ENCODE measurements around the gene SNCB. TPM values are rescaled to one million over a fixed set of nuclear protein-coding genes. Genes with fewer than 3 reads are reported as not detected.

The SNCB gene
- total RNA-seq, 2 donors from 2014 or later, result not detected

DNA sequence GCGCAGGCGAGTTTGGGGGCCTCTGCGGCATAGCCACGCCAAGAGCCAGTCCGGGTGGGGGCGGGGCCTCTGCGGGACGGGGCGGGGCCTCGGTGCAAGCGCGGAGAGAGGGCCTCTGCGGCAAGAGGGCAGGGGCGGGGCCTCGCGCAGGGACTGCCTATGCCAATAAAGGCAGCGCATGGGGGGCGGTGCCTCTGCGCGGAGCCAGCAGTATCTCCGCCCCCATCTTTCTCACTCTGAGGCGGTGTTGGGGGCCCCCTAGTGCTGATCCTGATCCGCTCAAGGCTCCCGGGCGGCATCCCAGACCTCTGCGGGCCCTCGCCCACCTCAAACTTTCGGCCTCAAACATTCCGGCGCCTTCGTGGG is 11.1 kb downstream of the SNCB start:
- DNase-seq (ENCODE audit: low spot score) (peak; percentile 85), ATAC-seq (peak; percentile 91 to 95)
- H3K27me3 Mint-ChIP-seq, result peaks cover 26 to 28% of the 10 kb centered on the region in 2 donors
- H3K9me3 Mint-ChIP-seq, result no peaks in the 10 kb centered on the region
- peaks cover 7 to 12% of the 10 kb centered on the region in 2 donors for H3K4me1 Mint-ChIP-seq (ENCODE audit: low read depth in 2 of 2)
- H3K27ac Mint-ChIP-seq, result no peak overlapping the region
- no peaks in the 10 kb centered on the region for H3K36me3 Mint-ChIP-seq
- no peak overlapping the region for H3K4me3 Mint-ChIP-seq

DNA sequence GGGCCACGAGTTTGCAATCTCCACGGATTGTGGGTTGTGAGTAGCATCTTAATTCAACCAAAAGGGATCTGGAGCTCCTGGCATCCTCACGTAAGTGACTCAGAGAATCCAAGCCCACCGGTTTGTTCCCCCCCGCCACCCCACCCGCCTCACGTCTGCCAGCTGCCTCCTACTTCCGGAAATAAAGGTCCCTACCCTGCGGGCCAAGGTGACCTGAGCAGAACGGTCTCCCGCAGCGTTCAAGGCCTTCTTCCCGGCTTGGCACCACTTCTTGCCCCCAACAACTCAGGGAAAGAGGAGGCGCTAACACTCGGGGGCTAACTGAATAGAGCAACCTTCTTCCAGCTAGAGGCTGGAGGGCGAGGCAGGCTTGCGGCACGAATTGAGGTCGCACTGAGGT is 11.6 kb downstream of the SNCB start:
- Mint-ChIP-seq H3K27me3 (peaks cover 26 to 29% of the 10 kb centered on the region in 2 donors), H3K4me1 (ENCODE audit: low read depth in 2 of 2) (peaks cover 7 to 12% of the 10 kb centered on the region in 2 donors), H3K36me3 (no peaks in the 10 kb centered on the region), H3K4me3 (no peak overlapping the region), H3K9me3 (no peaks in the 10 kb centered on the region), H3K27ac (no peak overlapping the region)
- DNase-seq (ENCODE audit: low spot score) (no peak), ATAC-seq (no peak)

DNA sequence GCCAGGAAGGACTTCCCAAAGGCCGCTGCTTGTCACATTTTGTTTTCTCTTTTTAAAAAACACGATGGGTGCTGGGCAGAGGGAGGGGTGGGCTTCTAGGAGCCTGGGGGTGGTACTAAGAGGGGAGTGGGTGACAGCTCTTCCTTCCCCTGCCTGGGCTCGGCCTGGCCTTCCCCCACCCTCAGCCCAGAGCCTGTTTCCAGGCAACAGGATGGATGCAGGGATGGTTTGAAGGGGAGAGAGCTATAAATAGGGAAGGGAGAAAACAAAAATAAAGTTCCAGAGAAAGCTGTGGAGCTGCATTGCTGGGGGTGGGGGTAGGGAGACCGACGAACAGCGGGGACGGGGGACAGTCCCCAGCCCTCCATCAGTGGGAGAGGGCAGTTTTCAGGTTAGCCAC is 13.8 kb downstream of the SNCB start:
- no peaks in the 10 kb centered on the region for H3K36me3 Mint-ChIP-seq
- no peak overlapping the region for H3K27ac Mint-ChIP-seq
- H3K4me3 Mint-ChIP-seq, result no peak overlapping the region
- peaks cover 10% of the 10 kb centered on the region in 2 donors for H3K4me1 Mint-ChIP-seq (ENCODE audit: low read depth in 2 of 2)
- peaks cover 34% of the 10 kb centered on the region in 2 donors for H3K27me3 Mint-ChIP-seq
- DNase-seq (ENCODE audit: low spot score) (no peak), ATAC-seq (no peak)
- H3K9me3 Mint-ChIP-seq, result no peaks in the 10 kb centered on the region

DNA sequence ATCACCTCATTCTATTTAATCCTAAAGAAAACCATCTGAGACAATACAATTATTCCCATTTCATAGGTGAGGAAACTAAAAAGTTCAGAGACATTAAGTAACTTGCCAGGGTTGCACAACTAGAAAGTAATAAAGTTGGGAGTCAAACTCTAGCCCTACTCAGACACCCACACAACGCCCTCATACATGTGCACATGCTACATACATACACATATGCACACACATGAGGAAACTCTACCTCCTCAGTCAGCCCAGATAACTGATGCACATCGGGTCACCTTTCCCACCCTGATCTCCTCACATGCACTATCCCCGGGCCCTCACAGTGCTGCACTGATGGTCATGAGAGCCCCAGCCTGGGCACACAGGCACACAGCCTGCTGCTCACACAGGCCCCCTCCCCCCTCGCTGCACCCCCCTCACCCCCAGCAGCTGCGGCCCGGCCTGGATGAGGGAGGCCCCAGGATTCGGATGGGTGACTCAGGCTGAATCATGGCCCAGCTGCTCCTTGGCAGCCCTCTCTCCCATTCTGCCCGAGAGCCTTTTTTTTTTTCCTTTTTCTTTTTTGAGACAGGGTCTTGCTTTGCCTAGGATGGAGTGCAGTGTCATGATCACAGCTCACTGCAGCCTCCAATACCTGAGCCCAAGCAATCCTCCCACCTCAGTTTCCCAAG is 15.4 kb downstream of the SNCB start:
- Mint-ChIP-seq H3K27ac (no peak overlapping the region), H3K9me3 (no peaks in the 10 kb centered on the region), H3K27me3 (peaks cover 30 to 31% of the 10 kb centered on the region in 2 donors), H3K36me3 (no peaks in the 10 kb centered on the region), H3K4me3 (no peak overlapping the region), H3K4me1 (ENCODE audit: low read depth in 2 of 2) (peaks cover 5 to 8% of the 10 kb centered on the region in 2 donors)
- ATAC-seq (no peak), DNase-seq (ENCODE audit: low spot score) (no peak)

DNA sequence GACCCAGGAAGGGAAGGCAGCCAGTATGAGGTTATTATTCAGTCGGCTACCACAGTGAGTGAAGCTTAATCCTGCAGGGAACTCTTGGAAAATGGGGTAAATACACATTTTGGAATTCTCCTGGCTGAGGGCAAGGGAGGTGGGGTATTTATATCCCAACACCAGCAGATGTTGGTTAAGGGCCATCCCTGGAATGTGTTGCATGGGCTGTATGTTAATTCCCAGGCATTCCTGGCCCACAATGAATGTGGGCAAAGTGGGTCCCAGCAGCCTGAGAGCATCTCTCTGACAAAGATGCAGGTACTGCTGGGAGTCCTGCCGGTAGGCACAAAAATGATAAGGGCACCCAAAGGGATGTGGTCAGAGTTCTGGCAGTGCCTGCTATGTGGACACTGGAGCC is 17.5 kb downstream of the SNCB start:
- peaks cover 23 to 36% of the 10 kb centered on the region in 2 donors for H3K27me3 Mint-ChIP-seq
- no peak overlapping the region for H3K4me3 Mint-ChIP-seq

DNA sequence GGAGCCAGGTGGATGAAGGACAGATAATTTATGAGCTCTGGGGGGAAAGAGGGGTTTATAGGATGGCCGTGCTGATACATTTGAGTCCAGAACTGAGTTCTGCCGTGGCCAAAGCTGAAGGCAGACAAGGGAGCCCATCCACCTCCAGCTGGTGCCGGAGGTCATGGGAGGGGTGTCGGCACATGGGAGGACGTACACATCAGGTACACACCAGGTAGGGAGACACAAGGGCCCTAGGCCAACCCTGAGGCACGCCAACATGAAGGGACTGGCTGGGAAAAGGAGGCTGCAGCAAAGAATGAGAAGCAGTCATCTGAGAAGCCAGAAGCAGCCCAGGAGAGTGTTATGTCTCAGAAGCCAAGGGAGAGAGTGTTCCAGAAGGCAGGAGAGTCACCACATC is 18.3 kb downstream of the SNCB start:
- Mint-ChIP-seq H3K27me3 (peaks cover 16 to 31% of the 10 kb centered on the region in 2 donors), H3K9me3 (no peaks in the 10 kb centered on the region), H3K4me3 (no peak overlapping the region), H3K27ac (no peak overlapping the region), H3K4me1 (ENCODE audit: low read depth in 2 of 2) (peaks cover 14 to 16% of the 10 kb centered on the region in 2 donors), H3K36me3 (no peaks in the 10 kb centered on the region)
- ATAC-seq, result no peak
- no peak for DNase-seq (ENCODE audit: low spot score)

More for the DNA sequence above, 17.5 kb downstream of the SNCB start:
- no peak for ATAC-seq
- no peak for DNase-seq (ENCODE audit: low spot score)
- peaks cover 14 to 16% of the 10 kb centered on the region in 2 donors for H3K4me1 Mint-ChIP-seq (ENCODE audit: low read depth in 2 of 2)
- H3K27ac Mint-ChIP-seq, result no peak overlapping the region
- no peaks in the 10 kb centered on the region for H3K9me3 Mint-ChIP-seq
- no peaks in the 10 kb centered on the region for H3K36me3 Mint-ChIP-seq

DNA sequence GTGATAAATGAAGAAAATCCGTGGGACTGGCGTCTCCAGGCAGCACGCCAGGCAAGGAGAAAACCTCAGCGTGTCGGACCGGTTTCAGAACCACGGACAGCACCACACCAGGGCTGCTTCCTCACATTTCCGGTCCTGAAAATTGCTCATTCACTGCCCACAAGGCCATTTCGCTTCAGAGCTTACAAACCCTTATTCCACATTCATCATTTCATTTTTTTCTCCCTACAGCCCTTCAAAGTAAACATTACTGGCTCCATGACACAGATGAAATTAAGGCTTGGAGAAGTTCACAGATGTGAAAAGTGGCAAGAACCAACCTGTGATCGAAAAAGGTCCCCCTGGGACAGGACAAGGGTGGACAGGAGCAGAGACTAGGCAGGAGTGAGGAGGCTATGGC is 18.9 kb downstream of the SNCB start:
- ATAC-seq (no peak), DNase-seq (ENCODE audit: low spot score) (no peak)
- H3K27ac Mint-ChIP-seq, result no peak overlapping the region
- peaks cover 14 to 16% of the 10 kb centered on the region in 2 donors for H3K4me1 Mint-ChIP-seq (ENCODE audit: low read depth in 2 of 2)
- H3K4me3 Mint-ChIP-seq, result no peak overlapping the region
- no peaks in the 10 kb centered on the region for H3K36me3 Mint-ChIP-seq
- H3K27me3 Mint-ChIP-seq, result peaks cover 16 to 26% of the 10 kb centered on the region in 2 donors
- H3K9me3 Mint-ChIP-seq, result no peaks in the 10 kb centered on the region

DNA sequence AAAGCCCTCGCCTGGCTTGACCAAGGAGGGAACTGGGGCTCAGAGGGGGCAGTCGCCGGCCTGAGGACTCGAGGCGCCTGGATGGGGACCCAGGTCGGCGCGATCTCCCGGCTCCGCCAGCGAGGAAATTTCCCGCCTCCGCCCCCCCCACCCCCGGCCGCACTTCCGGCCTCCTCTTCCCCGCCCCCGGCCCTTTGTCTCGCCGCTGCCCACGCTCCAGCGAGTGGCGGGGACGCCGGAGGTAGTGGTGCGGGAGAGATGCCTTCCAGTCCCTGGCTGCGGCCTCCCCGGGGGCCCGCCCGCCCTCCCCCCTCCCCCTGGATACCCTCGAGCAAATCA is 19.9 kb downstream of the SNCB start:
- Mint-ChIP-seq H3K4me3 (peak overlapping the region; percentile 74), H3K9me3 (no peaks in the 10 kb centered on the region), H3K27me3 (peaks cover 16 to 22% of the 10 kb centered on the region in 2 donors), H3K27ac (no peak overlapping the region), H3K36me3 (no peaks in the 10 kb centered on the region), H3K4me1 (ENCODE audit: low read depth in 2 of 2) (peaks cover 14 to 16% of the 10 kb centered on the region in 2 donors)
- ATAC-seq (peak; percentile 25 to 60), DNase-seq (ENCODE audit: low spot score) (no peak)

DNA sequence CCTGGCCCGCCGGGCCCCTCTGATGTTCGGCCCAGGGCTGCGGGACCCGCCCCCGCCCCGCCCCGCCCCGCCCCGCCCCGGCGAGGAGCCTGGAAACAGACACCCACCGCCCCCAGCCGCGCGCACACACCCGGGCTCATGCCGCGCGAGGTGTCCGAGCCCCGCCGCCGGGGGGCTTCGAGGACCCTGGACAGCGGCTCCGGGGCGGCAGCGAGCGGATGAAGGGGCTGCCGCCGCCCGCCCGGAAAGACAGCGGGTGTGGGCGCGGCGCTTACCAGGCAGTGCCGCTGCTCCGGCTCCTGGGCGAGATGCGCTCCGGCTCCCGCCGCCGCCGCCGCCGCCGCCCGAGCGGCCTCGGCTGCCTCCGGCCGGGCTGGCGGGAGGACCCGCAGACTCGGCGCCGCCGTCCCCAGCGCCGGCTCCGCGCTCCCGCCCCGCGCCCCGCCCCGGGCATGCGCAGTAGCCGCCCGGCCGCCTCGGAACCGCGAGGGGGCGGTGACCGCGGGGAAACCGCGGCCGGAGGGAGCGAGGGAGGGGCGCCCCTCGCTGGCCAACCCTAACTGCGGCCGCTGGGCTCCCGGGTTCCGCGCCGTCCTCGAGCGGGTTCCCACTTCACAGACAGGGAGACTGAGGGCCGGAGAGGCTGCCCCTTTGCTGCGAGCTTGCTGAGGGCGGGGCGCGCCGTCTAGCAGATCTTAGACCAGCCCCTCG is 20.5 kb downstream of the SNCB start, which contains the start of gene GPRIN1:
Gene GPRIN1, minus strand, starts transcription at position 433 of the 711 bp plus-strand sequence. CDS start 10,322 bp downstream, outside the sequence.
- Mint-ChIP-seq H3K4me1 (ENCODE audit: low read depth in 2 of 2) (peaks cover 14 to 16% of the 10 kb centered on the region in 2 donors), H3K27ac (peak within 1 kb of the TSS; percentile 32 to 62), H3K9me3 (no peaks in the 10 kb centered on the region), H3K27me3 (peaks cover 16 to 22% of the 10 kb centered on the region in 2 donors), H3K4me3 (peak within 1 kb of the TSS; percentile 96), H3K36me3 (no peaks in the 10 kb centered on the region)
- ATAC-seq (peak; percentile 87 to 91), DNase-seq (ENCODE audit: low spot score) (peak; percentile 76)

DNA sequence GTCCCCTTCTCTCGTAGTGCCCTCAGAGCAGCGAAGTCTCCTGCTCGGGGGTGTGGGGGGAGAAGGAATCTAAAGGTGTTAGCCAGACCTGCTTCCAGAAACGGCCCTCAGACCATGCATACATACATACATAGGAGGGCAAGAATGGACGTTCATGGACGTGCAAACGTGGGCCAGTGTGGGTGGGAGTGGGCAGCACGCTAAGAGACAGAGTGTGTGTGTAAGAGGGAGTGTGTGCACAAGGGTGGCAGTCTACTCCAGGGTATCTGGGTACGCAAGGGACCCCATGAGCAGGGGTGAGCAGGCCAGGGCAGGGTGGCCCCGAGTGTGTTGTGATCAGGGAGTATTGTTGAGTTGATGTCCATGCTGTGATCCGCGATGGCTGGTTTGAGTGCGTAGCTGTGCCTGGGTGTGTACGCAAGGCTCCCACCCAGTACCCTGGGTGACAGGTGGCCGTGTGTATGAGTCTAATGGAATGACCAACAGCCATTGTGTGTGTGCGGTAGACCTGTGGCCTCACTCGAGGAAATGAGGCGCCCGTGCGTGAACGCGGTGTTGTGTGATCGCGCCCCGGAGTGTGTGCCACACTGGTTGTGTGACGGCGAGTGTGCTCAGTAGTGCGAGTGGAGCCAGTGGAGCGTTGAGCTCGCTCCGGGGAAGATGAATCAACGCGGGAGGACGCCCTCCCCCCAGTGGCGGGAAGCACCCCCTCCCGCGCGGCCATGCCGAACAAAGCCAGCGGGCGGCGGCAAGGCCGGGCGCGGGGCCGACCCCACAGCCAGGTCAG is 21.2 kb downstream of the SNCB start:
- Mint-ChIP-seq H3K9me3 (no peaks in the 10 kb centered on the region), H3K4me1 (ENCODE audit: low read depth in 2 of 2) (peaks cover 14 to 16% of the 10 kb centered on the region in 2 donors), H3K27me3 (peaks cover 16 to 21% of the 10 kb centered on the region in 2 donors), H3K27ac (peak overlapping the region; percentile 32 to 62), H3K36me3 (no peaks in the 10 kb centered on the region), H3K4me3 (peak overlapping the region; percentile 96)
- DNase-seq (ENCODE audit: low spot score) (no peak), ATAC-seq (no peak)

DNA sequence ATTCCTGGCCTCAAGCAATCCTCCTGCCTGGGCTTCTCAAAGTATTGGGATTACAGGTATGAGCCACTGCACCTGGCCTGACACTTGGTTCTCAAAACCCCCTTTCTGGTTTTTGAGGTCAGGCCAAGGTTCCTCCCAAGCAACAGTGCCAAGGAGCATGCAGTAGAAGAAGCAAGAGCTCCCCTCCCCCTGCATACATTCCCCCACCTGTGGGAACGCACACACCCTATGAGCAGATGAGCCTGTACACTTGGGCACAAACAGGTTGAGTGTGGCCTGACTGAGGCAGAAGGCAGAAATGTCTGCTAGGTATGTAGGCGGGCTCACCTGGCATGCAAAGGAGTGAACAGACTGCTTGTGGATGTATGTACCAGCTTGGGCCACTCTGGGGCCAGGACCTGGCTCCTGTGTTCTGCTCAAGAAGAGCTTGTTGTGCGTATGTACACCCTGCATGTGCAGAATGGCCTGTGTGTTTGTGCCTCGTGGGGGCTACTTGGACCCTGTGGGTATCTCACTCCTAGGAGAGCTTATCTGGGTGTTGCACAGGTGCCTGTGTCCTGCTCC is 22.1 kb downstream of the SNCB start:
- peak overlapping the region in 1 of 2 donors; percentile 32 for H3K27ac Mint-ChIP-seq
- H3K36me3 Mint-ChIP-seq, result no peaks in the 10 kb centered on the region
- H3K4me3 Mint-ChIP-seq, result peak overlapping the region; percentile 96
- no peaks in the 10 kb centered on the region for H3K9me3 Mint-ChIP-seq
- H3K27me3 Mint-ChIP-seq, result peaks cover 16 to 22% of the 10 kb centered on the region in 2 donors
- H3K4me1 Mint-ChIP-seq (ENCODE audit: low read depth in 2 of 2), result peaks cover 14 to 16% of the 10 kb centered on the region in 2 donors
- DNase-seq (ENCODE audit: low spot score), result no peak
- no peak for ATAC-seq

DNA sequence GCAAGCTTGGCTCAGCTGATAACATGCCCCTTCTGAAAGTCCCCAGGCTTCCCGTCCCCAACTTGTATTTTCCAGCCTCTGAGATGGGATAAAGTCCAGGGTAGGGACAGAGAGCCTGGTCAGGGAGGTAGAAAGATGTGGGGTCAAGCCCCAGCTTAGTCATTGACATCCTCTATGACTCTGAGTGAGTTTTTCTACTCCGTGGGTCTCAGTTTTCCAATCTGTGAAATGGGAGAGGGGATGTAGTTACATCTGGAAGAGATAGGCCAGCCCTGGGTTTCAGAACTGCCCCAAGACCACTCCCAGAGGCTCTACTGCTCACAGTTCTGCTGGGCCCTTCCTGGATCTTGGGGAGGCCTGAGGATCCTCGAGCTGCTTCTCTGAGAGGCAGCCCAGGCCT is 23.5 kb downstream of the SNCB start:
- DNase-seq (ENCODE audit: low spot score), result no peak
- no peaks in the 10 kb centered on the region for H3K36me3 Mint-ChIP-seq
- peaks cover 14 to 16% of the 10 kb centered on the region in 2 donors for H3K4me1 Mint-ChIP-seq (ENCODE audit: low read depth in 2 of 2)
- ATAC-seq, result no peak
- H3K27ac Mint-ChIP-seq, result no peak overlapping the region
- no peak overlapping the region for H3K4me3 Mint-ChIP-seq
- no peaks in the 10 kb centered on the region for H3K9me3 Mint-ChIP-seq
- peaks cover 7 to 17% of the 10 kb centered on the region in 2 donors for H3K27me3 Mint-ChIP-seq

DNA sequence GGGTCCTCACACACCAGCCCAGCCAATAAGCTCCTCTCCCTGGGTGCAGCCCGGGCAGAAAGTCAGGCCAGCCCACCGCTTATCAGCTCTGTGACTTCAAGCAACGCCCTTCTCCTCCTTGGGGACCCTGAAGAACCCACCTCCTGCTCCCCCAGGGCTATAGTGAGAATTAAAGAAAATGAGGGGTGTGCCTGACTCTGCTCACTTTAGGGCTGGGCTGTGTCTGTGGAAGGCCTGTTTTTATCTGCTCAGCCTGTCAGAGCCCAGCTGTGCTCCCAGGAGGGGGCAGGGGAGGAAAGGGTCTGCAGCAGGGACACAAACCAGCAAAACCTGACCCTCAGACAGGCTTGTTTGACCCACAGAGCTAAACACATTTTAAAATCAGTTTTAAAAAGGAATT is 24.3 kb downstream of the SNCB start:
- H3K36me3 Mint-ChIP-seq, result no peaks in the 10 kb centered on the region
- ATAC-seq (no peak), DNase-seq (ENCODE audit: low spot score) (no peak)
- H3K4me3 Mint-ChIP-seq, result no peak overlapping the region
- peaks cover 9 to 11% of the 10 kb centered on the region in 2 donors for H3K4me1 Mint-ChIP-seq (ENCODE audit: low read depth in 2 of 2)
- H3K27ac Mint-ChIP-seq, result no peak overlapping the region
- H3K9me3 Mint-ChIP-seq, result no peaks in the 10 kb centered on the region
- peaks cover 0 to 12% of the 10 kb centered on the region in 2 donors for H3K27me3 Mint-ChIP-seq
